CD4-positive, alpha-beta T cell treated with Interleukin-6 at 100 ng/mL for 8 hours (primary cell): Measurements from ENCODE around the gene AKR7A2.
"Not testable (repeated sequence)": the region's sequence is repeated elsewhere in the genome, so short reads cannot be mapped to it uniquely, and the experiment has no call there.

ENCODE experiments used
- DNase-seq: peaks from one replicate; pipeline ENCODE4 v3.0.0-alpha.2; 2020; ENCODE audit warnings: mixed read lengths, low spot score

Gene AKR7A2

GRCh38 chr1:19260211-19261138 is 51.5 kb downstream of the AKR7A2 start:
- no peak for DNase-seq

GRCh38 chr1:19258353-19258752 is 53.6 kb downstream of the AKR7A2 start:
- DNase-seq, result no peak

DNA sequence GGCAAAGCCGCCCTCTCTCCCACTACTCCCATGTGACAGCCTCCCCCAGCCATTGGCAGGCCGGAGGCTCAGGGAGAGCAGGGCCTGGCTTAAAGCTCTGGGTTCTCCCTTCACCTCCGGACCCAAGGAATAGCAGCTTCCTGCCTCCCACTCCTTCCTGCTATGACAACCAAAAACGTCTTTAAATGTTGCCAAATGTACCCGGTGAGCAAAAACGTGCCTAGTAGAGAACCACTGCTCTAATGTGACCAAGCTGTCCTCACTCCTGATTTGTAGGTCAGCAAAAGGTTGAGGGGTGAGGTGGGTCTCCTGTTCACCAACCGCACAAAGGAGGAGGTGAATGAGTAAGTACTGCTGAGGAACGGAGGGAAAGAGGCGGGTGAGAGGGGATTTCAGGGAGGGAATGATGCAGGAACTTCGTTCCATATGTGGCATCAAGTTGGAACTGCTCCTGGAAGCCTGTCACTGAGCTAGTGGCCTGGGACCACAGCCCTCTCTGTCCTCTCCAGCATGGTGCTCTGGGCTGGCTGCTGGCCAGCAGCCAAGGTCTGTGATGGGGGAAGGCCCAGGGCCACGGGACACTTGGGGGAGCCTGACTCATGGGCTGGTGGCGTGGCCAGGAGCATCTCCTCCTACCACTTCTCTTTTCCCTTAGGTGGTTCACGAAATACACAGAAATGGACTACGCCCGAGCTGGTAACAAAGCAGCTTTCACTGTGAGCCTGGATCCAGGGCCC is 54.6 kb downstream of the AKR7A2 start:
- DNase-seq, result no peak

- DNase-seq, result not testable (repeated sequence)
Observed at GRCh38 chr1:19256301-19256700, 55.6 kb downstream of the AKR7A2 start.

- no peak for DNase-seq
Observed at GRCh38 chr1:19255288-19255687, 56.7 kb downstream of the AKR7A2 start.

- no peak for DNase-seq
Observed at GRCh38 chr1:19254416-19254815, 57.5 kb downstream of the AKR7A2 start.
